Keratinocyte (primary cell): Measurements from ENCODE around the gene SNX30.

Source experiments
- CTCF ChIP-seq, 3 experiments: IDR thresholded peaks in 1 of 3; conservative IDR thresholded peaks in 1 of 3; optimal IDR thresholded peaks in 1 of 3; 2 replicates in 2 of 3; 3 replicates in 1 of 3; pipeline versions ENCODE3 to v1.5.1; 2011; ENCODE audit warnings: low read length in 3 of 3, mild to moderate bottlenecking in 3 of 3, moderate library complexity in 2 of 3, control low read depth in 1 of 3, inconsistent platforms in 1 of 3; ENCODE audit not compliant: insufficient read depth in 2 of 3; ENCODE audit errors: extremely low read depth in 1 of 3
- EZH2 ChIP-seq: IDR thresholded peaks from one replicate; pipeline ENCODE4 v1.6.1; 2012; ENCODE audit warnings: inconsistent platforms, mild to moderate bottlenecking, low read length, moderate library complexity

- TF ChIP-seq CTCF (optimal IDR thresholded peaks at IDR 0.05 in 1 of 3, IDR thresholded peaks at IDR 0.05 in 1 of 3, conservative IDR thresholded peaks at IDR 0.05 in 1 of 3; ENCODE audit: extremely low read depth in 1 of 3, insufficient read depth in 2 of 3, low read length in 3 of 3) (no peak), EZH2 (no peak)
Observed at GRCh38 chr9:112719696-112720095, 30.9 kb upstream of the SNX30 start.
